ENCODE results near the gene ATG101. TPM values are rescaled to one million over a fixed set of nuclear protein-coding genes. Genes with fewer than 3 reads are reported as not detected.

Gene ATG101
- polyA plus RNA-seq, 1 of the 3 experiments (the other 2 are of a cell fraction) = 160 TPM

DNA sequence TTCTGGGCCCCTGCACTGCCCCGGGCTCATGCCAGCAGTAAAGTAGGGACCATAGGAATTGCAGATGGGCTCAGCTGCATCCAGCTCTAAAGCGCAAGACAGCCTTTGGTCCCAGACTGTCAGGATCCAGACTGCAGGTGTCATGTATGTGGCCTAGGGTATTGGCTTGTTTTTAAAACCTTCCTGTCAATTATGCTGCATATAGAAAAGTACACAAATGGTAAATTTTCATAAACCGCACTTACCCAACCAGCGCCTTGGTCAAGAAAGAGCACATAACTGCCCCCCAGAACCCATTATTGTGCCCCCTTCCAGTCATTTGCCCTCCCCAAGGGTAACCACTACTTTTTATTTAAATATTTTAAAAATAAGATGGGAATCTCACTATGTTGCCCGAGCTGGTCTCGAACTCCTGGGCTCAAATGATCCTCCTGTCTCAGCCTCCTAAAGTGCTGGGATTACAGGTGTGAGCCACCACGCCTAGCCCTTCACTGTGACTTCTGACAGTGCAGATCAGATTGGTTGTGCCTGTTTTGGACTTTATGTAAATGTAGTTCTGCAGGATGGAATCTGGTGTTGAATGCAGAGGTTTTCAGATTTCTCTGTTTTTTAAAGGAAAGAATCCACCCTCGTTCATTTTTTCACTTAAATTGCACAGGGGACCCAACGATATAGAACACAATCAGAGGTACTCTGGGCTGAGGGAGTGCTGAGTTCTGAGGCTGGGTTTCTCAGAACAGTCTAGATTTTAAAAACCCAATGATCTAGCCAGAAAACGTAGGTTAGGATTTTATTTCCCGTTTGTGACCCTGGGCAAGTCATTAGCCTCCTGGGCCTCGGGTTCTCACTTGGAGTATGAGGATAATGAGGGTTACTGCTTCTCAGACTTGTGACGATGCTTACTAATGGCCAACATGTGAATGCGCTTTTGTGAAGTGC lies 11.9 kb upstream of the ATG101 start:
- Histone ChIP-seq H4K20me1 (ENCODE audit: insufficient read depth) (no peaks in the 10 kb centered on the region; the same call in 1 of the 2 replicates), H2AFZ (ENCODE audit: low read depth) (no peak overlapping the region), H3K4me3 (ENCODE audit: low read depth in 2 of 2, low read length in 1 of 2) (no peak overlapping the region), H3K9me3 (no peaks in the 10 kb centered on the region), H3K9me2 (no peaks in the 10 kb centered on the region), H3K79me2 (ENCODE audit: insufficient read depth) (no peaks in the 10 kb centered on the region), H3K27me3 (ENCODE audit: insufficient read depth) (no peaks in the 10 kb centered on the region), H3K4me2 (no peak overlapping the region), H3K27ac (ENCODE audit: low read depth in 2 of 2, low read length in 1 of 2) (no peak overlapping the region), H3K4me1 (ENCODE audit: control insufficient read depth in 1 of 2, insufficient read depth in 2 of 2, low read depth in 1 of 2, low read length in 1 of 2) (peaks cover 0 to 21% of the 10 kb centered on the region in 2 experiments; a peak in 1 of 4 replicates), H3K9ac (no peak overlapping the region), H3F3A (replicated peaks; ENCODE audit: insufficient read depth) (no peaks in the 10 kb centered on the region), H3K36me3 (replicated peaks in 1 of 2; ENCODE audit: control insufficient read depth in 1 of 2, insufficient read depth in 2 of 2, low read length in 1 of 2) (peaks cover 0 to 4% of the 10 kb centered on the region in 2 experiments)
- ChIA-PET POLR2A (no interaction called here), CTCF (interaction anchor here (0.7 to 15.6 kb wide), 5 partner anchors 10 to 30 kb away, joined by 3 to 279 read pairs (median 6); partner anchors contain the start of gene ATG101)
- TF ChIP-seq ELF1 (IDR thresholded peaks at IDR 0.05) (no peak), RFX5 (IDR thresholded peaks at IDR 0.05; ENCODE audit: low read length) (no peak), ZBTB33 (IDR thresholded peaks at IDR 0.05; ENCODE audit: borderline replicate concordance, low read depth) (no peak), RXRA (IDR thresholded peaks at IDR 0.05; ENCODE audit: borderline replicate concordance, low read depth) (no peak), GABPA (IDR thresholded peaks at IDR 0.05; ENCODE audit: low read depth) (no peak), FOXM1 (IDR thresholded peaks at IDR 0.05; ENCODE audit: low read depth) (no peak), POLR2AphosphoS5 (IDR thresholded peaks at IDR 0.05; ENCODE audit: low read depth, low read length) (no peak), TEAD4 (IDR thresholded peaks at IDR 0.05; ENCODE audit: borderline replicate concordance, insufficient read depth) (no peak), TCF12 (IDR thresholded peaks at IDR 0.05) (no peak), SMC3 (IDR thresholded peaks at IDR 0.05; ENCODE audit: low read depth, low read length) (no peak), CHD2 (IDR thresholded peaks at IDR 0.05; ENCODE audit: low read length, partially characterized antibody) (no peak), TAF1 (IDR thresholded peaks at IDR 0.05; ENCODE audit: borderline replicate concordance, low read depth, low read length) (no peak), YY1 (IDR thresholded peaks at IDR 0.05; ENCODE audit: low read depth) (no peak), EP300 (IDR thresholded peaks at IDR 0.05; ENCODE audit: borderline replicate concordance in 1 of 2, low read depth in 1 of 2, low read length in 1 of 2) (no peak), NRF1 (IDR thresholded peaks at IDR 0.05; ENCODE audit: low read depth, low read length) (no peak)
- TF ChIP-seq, protein P1, sequence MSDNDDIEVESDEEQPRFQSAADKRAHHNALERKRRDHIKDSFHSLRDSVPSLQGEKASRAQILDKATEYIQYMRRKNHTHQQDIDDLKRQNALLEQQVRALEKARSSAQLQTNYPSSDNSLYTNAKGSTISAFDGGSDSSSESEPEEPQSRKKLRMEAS (IDR thresholded peaks at IDR 0.05; ENCODE audit: low read depth) = no peak
- TF ChIP-seq, protein P2, sequence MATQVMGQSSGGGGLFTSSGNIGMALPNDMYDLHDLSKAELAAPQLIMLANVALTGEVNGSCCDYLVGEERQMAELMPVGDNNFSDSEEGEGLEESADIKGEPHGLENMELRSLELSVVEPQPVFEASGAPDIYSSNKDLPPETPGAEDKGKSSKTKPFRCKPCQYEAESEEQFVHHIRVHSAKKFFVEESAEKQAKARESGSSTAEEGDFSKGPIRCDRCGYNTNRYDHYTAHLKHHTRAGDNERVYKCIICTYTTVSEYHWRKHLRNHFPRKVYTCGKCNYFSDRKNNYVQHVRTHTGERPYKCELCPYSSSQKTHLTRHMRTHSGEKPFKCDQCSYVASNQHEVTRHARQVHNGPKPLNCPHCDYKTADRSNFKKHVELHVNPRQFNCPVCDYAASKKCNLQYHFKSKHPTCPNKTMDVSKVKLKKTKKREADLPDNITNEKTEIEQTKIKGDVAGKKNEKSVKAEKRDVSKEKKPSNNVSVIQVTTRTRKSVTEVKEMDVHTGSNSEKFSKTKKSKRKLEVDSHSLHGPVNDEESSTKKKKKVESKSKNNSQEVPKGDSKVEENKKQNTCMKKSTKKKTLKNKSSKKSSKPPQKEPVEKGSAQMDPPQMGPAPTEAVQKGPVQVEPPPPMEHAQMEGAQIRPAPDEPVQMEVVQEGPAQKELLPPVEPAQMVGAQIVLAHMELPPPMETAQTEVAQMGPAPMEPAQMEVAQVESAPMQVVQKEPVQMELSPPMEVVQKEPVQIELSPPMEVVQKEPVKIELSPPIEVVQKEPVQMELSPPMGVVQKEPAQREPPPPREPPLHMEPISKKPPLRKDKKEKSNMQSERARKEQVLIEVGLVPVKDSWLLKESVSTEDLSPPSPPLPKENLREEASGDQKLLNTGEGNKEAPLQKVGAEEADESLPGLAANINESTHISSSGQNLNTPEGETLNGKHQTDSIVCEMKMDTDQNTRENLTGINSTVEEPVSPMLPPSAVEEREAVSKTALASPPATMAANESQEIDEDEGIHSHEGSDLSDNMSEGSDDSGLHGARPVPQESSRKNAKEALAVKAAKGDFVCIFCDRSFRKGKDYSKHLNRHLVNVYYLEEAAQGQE (IDR thresholded peaks at IDR 0.05; ENCODE audit: low read depth, low read length) = no peak
- WGBS (ENCODE audit: low lambda C conversion rate) = 91% methylated on average over 14 of the region's 14 CpGs
- no peak for DNase-seq

Data from SK-N-SH (cell line).